HepG2 (cell line): ENCODE results near the gene GNG5. TPM values are rescaled to one million over a fixed set of nuclear protein-coding genes. Genes with fewer than 3 reads are reported as not detected.

Source experiments
- ATAC-seq: fragments of 200-7000 bp; cut with Tn5 transposase; 3 replicates; pipeline ENCODE4 v1.9.1; 2020; ENCODE audit warnings: mild to moderate bottlenecking, moderate library complexity
- BruUV-seq: library from RNA; stranded (reverse); fragments of 400-500 nt; replicated peaks from 2 replicates; lab custom pipeline; 2021; lab: Mats Ljungman, UMichigan
- CTCF ChIA-PET: fragments of 300-600 bp; formaldehyde crosslinking; extraction: SDS; loops from one replicate; lab custom pipeline; 2021; ENCODE audit warnings: low total read pairs, inconsistent platforms, low intra/inter-chr PET ratio; lab: Yijun Ruan, JAX
- POLR2A ChIA-PET: fragments of 350-600 bp; sonication (Branson Sonifier 250); formaldehyde crosslinking; loops from one replicate; lab custom pipeline; 2020; ENCODE audit warnings: antibody characterized with exemption, inconsistent platforms; lab: Yijun Ruan, JAX
- DNase-seq: peaks from one replicate; pipeline ENCODE4 v3.0.0-alpha.2; 2015; ENCODE audit warnings: low spot score
- FAIRE-seq: peaks from 3 replicates; lab custom pipeline; 2011; peaks lifted over from hg19 to GRCh38; lab: Jason Lieb, UNC
- H2AFZ ChIP-seq: one replicate; pipeline ENCODE4 v1.6.1; 2011; ENCODE audit warnings: low read length, inconsistent platforms
- H3K27ac ChIP-seq: fragments of 300-600 bp; 3 replicates; pipeline ENCODE4 v1.8.0; 2011; ENCODE audit warnings: mixed run types, mild to moderate bottlenecking, mixed read lengths, low read length, inconsistent platforms; ENCODE audit not compliant: insufficient read depth; ENCODE audit errors: extremely low read length
- H3K27me3 ChIP-seq, 2 experiments: fragments of 200-600 bp in 1 of 2; 2 replicates in 1 of 2; 3 replicates in 1 of 2; pipeline versions ENCODE4 v1.6.0 to v1.8.0; 2011; ENCODE audit warnings: low read length in 2 of 2, mild to moderate bottlenecking in 2 of 2, moderate library complexity in 2 of 2, inconsistent platforms in 1 of 2; ENCODE audit not compliant: insufficient read depth in 2 of 2, control insufficient read depth in 1 of 2
- H3K36me3 ChIP-seq, 2 experiments: fragments of 200-600 bp in 1 of 2; replicated peaks in 1 of 2; 2 replicates in 1 of 2; 3 replicates in 1 of 2; pipeline versions ENCODE4 v1.5.1 to v1.8.0; 2011; ENCODE audit warnings: low read length in 2 of 2, inconsistent platforms in 1 of 2; ENCODE audit not compliant: insufficient read depth in 2 of 2, control insufficient read depth in 1 of 2
- H3K4me1 ChIP-seq: 2 replicates; pipeline ENCODE4 v1.5.1; 2012; ENCODE audit warnings: low read length, inconsistent platforms; ENCODE audit not compliant: insufficient read depth
- H3K4me2 ChIP-seq: 2 replicates; pipeline ENCODE4 v1.6.0; 2011; ENCODE audit warnings: low read depth, low read length, inconsistent platforms
- H3K4me3 ChIP-seq, 3 experiments: fragments of 200-600 bp in 1 of 3; sonication (generic), shearing (Covaris generic) in 1 of 3; replicated peaks in 1 of 3; 2 replicates each; pipeline ENCODE4 v1.5.1; 2011 to 2016; ENCODE audit warnings: low read length in 3 of 3, inconsistent platforms in 2 of 3, low read depth in 2 of 3, mild to moderate bottlenecking in 2 of 3, control low read depth in 1 of 3, mixed read lengths in 1 of 3; ENCODE audit not compliant: insufficient read depth in 1 of 3
- H3K79me2 ChIP-seq: one replicate; pipeline ENCODE4 v1.6.1; 2011; ENCODE audit warnings: low read length, inconsistent platforms; ENCODE audit not compliant: insufficient read depth
- H3K9ac ChIP-seq: 2 replicates; pipeline ENCODE4 v1.6.0; 2011; ENCODE audit warnings: mild to moderate bottlenecking, low read depth, low read length, inconsistent platforms; ENCODE audit not compliant: insufficient read depth
- H3K9me3 ChIP-seq: 2 replicates; pipeline ENCODE4 v1.5.1; 2012; ENCODE audit warnings: mild to moderate bottlenecking, low read length
- H4K20me1 ChIP-seq: 2 replicates; pipeline ENCODE4 v1.6.0; 2011; ENCODE audit warnings: inconsistent platforms, mild to moderate bottlenecking, low read length, moderate library complexity; ENCODE audit not compliant: insufficient read depth
- POGK ChIP-seq: sonication (generic); formaldehyde crosslinking; conservative IDR thresholded peaks from 2 replicates; pipeline ENCODE4 v1.8.0; 2022; ENCODE audit warnings: mild to moderate bottlenecking, moderate library complexity, missing genetic modification reagents
- POLR2A ChIP-seq, 2 experiments: IDR thresholded peaks; 2 replicates each; pipeline ENCODE4 v1.6.1; 2011; ENCODE audit warnings: low read depth in 2 of 2, low read length in 2 of 2, mild to moderate bottlenecking in 1 of 2, moderate library complexity in 1 of 2; ENCODE audit not compliant: insufficient read depth in 1 of 2
- SP4 ChIP-seq: sonication (generic); formaldehyde crosslinking; IDR thresholded peaks from 2 replicates; pipeline ENCODE4 v1.8.1; 2023; ENCODE audit warnings: mild to moderate bottlenecking, missing genetic modification reagents
- ZMYM3 ChIP-seq: sonication (generic); formaldehyde crosslinking; IDR thresholded peaks from 2 replicates; pipeline ENCODE4 v1.5.1; 2020; ENCODE audit warnings: mild to moderate bottlenecking, missing genetic modification reagents
- ZNF652 ChIP-seq: IDR thresholded peaks from 2 replicates; pipeline ENCODE4 v1.6.1; 2016; ENCODE audit warnings: low read depth, borderline replicate concordance
- ZNF770 ChIP-seq: sonication (generic); formaldehyde crosslinking; IDR thresholded peaks from 2 replicates; pipeline ENCODE4 v1.5.0; 2020; ENCODE audit warnings: mild to moderate bottlenecking, missing genetic modification reagents
- WGBS: methylation state at CpG from one replicate; pipeline ENCODE4 v1.1.6; 2017; ENCODE audit warnings: low lambda C conversion rate; 5-methylcytosine and 5-hydroxymethylcytosine counted together
- in situ Hi-C: cut with HindIII; loops from 2 replicates; pipeline ENCODE4 v1.10.0; 2017; ENCODE audit warnings: low pct_unique_long_range_greater_than_20kb; ENCODE audit not compliant: extremely low pct_ligation_motif_present
- intact Hi-C: fragments of 100-400 bp; cut with micrococcal nuclease; formaldehyde crosslinking; loops from one replicate; pipeline ENCODE4 v1.10.0; 2022; ENCODE audit not compliant: unreplicated experiment
- polyA plus RNA-seq, 8 experiments: library from polyadenylated mRNA; depleted of rRNA in 3 of 8; stranded (reverse) in 7 of 8; unstranded in 1 of 8; fragments of >200 nt; fragmentation: Illumina TruSeq in 4 of 8; extraction: Trizol in 4 of 8; gene quantifications; 2 replicates each; pipeline versions ENCODE4 v1.2.1 to v1.2.3, GENCODE V29; 2011 to 2016; ENCODE audit warnings: low read depth in 4 of 8, missing spikeins in 1 of 8, mixed read lengths in 1 of 8; ENCODE audit not compliant: insufficient read depth in 1 of 8
- total RNA-seq, 5 experiments: library from RNA; depleted of rRNA; stranded (reverse); fragments of >200 nt; fragmentation: Illumina TruSeq; extraction: Trizol; gene quantifications; 2 replicates each; pipeline ENCODE4 v1.2.3, GENCODE V29; 2016; ENCODE audit warnings: low read depth in 1 of 5

Gene GNG5
- total and polyA plus RNA-seq, 2 of the 13 experiments (the other 11 are each of a cell fraction or from before 2014, with no cell fraction given): 103 to 137 TPM

- Histone ChIP-seq H3K27me3 (no peaks in the 10 kb centered on the region), H2AFZ (no peak overlapping the region), H4K20me1 (peaks cover 62% of the 10 kb centered on the region), H3K4me1 (peaks cover 44% of the 10 kb centered on the region), H3K36me3 (peaks cover 4 to 28% of the 10 kb centered on the region in 2 experiments; a peak in 4 of 5 replicates), H3K79me2 (peaks cover 69% of the 10 kb centered on the region), H3K4me2 (peak overlapping the region; percentile 96), H3K9me3 (no peaks in the 10 kb centered on the region), H3K27ac (no peak overlapping the region), H3K4me3 (peak overlapping the region in 1 of 3 experiments; percentile 97; a peak in 1 of 6 replicates), H3K9ac (no peak overlapping the region)
- BruUV-seq: no TSS peak
- DNase-seq (no peak), FAIRE-seq (no peak), ATAC-seq (no peak)
- ChIA-PET CTCF (no interaction called here), POLR2A (interaction anchor here (1.1 to 4.9 kb wide), 2 partner anchors 23 to 71 kb away, joined by 4 to 90 read pairs; partner anchors contain the start of gene CTBS)
- in situ Hi-C loops: no loop called here
- intact Hi-C loops: no loop called here
- no peak for TF ChIP-seq ZMYM3
- no peak for TF ChIP-seq SP4 (CRISPR knock-in tag)
- no peak for TF ChIP-seq ZNF770 (CRISPR knock-in tag)
- WGBS: 89% methylated on average over 5 of the region's 5 CpGs
Observed at GRCh38 chr1:84502927-84503326, 3.5 kb downstream of the GNG5 start.

GRCh38 chr1:84497631-84498275 is 8.6 kb downstream of the GNG5 start:
- Histone ChIP-seq H3K9me3 (no peaks in the 10 kb centered on the region), H3K27ac (no peak overlapping the region), H3K36me3 (peaks cover 10 to 72% of the 10 kb centered on the region in 2 experiments), H3K9ac (no peak overlapping the region), H3K27me3 (no peaks in the 10 kb centered on the region), H3K79me2 (peaks cover 37% of the 10 kb centered on the region), H3K4me2 (no peak overlapping the region), H3K4me1 (peaks cover 23% of the 10 kb centered on the region), H4K20me1 (peaks cover 42% of the 10 kb centered on the region), H3K4me3 (no peak overlapping the region), H2AFZ (no peak overlapping the region)
- DNase-seq: no peak
- ChIA-PET CTCF (no interaction called here), POLR2A (interaction anchor here (3.1 kb wide), 1 partner anchor 9 kb away, joined by 17 read pairs; the partner anchor contains the start of genes GNG5 and SPATA1)
- TSS peak; percentile 0 for BruUV-seq
- TF ChIP-seq ZNF652 (CRISPR knock-in tag) (peak; percentile 57; the same call in 1 of the 2 replicates), POGK (CRISPR knock-in tag) (no peak), POLR2A (IDR thresholded peaks at IDR 0.05; ENCODE audit: insufficient read depth in 1 of 2, low read depth in 2 of 2, low read length in 2 of 2) (0 out of 4 replicates have a peak, but pooled peaks of 1 of the 2 experiments have one; percentile 32)
- intact Hi-C loops: no loop called here
- no peak for ATAC-seq
- no peak for FAIRE-seq
- in situ Hi-C loops: no loop called here
- WGBS: 83% methylated on average over 2 of the region's 2 CpGs
